GM12878 (cell line): ENCODE results near the gene EVX1. TPM values are rescaled to one million over a fixed set of nuclear protein-coding genes. Genes with fewer than 3 reads are reported as not detected.

Experiments
- ATAC-seq: fragments of 200-7000 bp; cut with Tn5 transposase; 3 replicates; pipeline ENCODE4 v1.9.1; 2020; ENCODE audit warnings: mild to moderate bottlenecking, moderate library complexity
- BruUV-seq: library from RNA; stranded (reverse); fragments of 400-500 nt; replicated peaks from 2 replicates; lab custom pipeline; 2021; lab: Mats Ljungman, UMichigan
- CTCF ChIA-PET: fragments of 300-600 bp; sonication (Branson Sonifier 250); formaldehyde crosslinking; extraction: SDS; loops from one replicate; lab custom pipeline; 2021; ENCODE audit warnings: inconsistent platforms; lab: Yijun Ruan, JAX
- POLR2A ChIA-PET: fragments of 350-600 bp; formaldehyde crosslinking; extraction: SDS; loops from one replicate; lab custom pipeline; 2021; ENCODE audit warnings: inconsistent platforms; lab: Charles Lee
- RAD21 ChIA-PET: fragments of 300-600 bp; sonication (Branson Sonifier 250); formaldehyde crosslinking; loops from one replicate; lab custom pipeline; 2023; ENCODE audit warnings: antibody characterized with exemption; ENCODE audit not compliant: unreplicated experiment; lab: Charles Lee
- SMC1A ChIA-PET: fragments of 300-600 bp; sonication (Branson Sonifier 250); formaldehyde crosslinking; loops from one replicate; lab custom pipeline; 2023; ENCODE audit not compliant: unreplicated experiment, uncharacterized antibody; lab: Charles Lee
- DNase-seq: peaks from one replicate; pipeline ENCODE4 v3.0.0-alpha.2; 2011; ENCODE audit warnings: low read depth, low spot score
- FAIRE-seq: peaks from 3 replicates; lab custom pipeline; 2011; peaks lifted over from hg19 to GRCh38; lab: Jason Lieb, UNC
- H2AFZ ChIP-seq: 2 replicates; pipeline ENCODE4 v1.6.0; 2011; ENCODE audit warnings: low read depth, low read length, control low read depth; ENCODE audit not compliant: control insufficient read depth
- H3K27ac ChIP-seq: 2 replicates; pipeline ENCODE4 v1.5.1; 2011; ENCODE audit warnings: control low read depth; ENCODE audit not compliant: control insufficient read depth, insufficient read depth
- H3K27me3 ChIP-seq, 2 experiments: replicated peaks in 1 of 2; 2 replicates each; pipeline versions ENCODE4 v1.6.0 to v1.6.1; 2011; ENCODE audit warnings: low read length in 1 of 2; ENCODE audit not compliant: control insufficient read depth in 2 of 2, insufficient read depth in 2 of 2
- H3K36me3 ChIP-seq, 2 experiments: 2 replicates each; pipeline ENCODE4 v1.5.1; 2011; ENCODE audit warnings: low read length in 1 of 2; ENCODE audit not compliant: control insufficient read depth in 2 of 2, insufficient read depth in 2 of 2
- H3K4me1 ChIP-seq: 2 replicates; pipeline ENCODE4 v1.6.1; 2011; ENCODE audit warnings: mild to moderate bottlenecking, low read length, moderate library complexity, mixed read lengths; ENCODE audit not compliant: control insufficient read depth, insufficient read depth
- H3K4me2 ChIP-seq: 2 replicates; pipeline ENCODE4 v1.6.0; 2011; ENCODE audit warnings: control low read depth; ENCODE audit not compliant: control insufficient read depth, insufficient read depth
- H3K4me3 ChIP-seq: fragments of 200-600 bp; sonication (generic); 2 replicates; pipeline ENCODE4 v1.5.1; 2016
- H3K79me2 ChIP-seq: 2 replicates; pipeline ENCODE4 v1.6.0; 2011; ENCODE audit warnings: low read length; ENCODE audit not compliant: control insufficient read depth, insufficient read depth
- H3K9ac ChIP-seq: 2 replicates; pipeline ENCODE4 v1.8.0; 2011; ENCODE audit warnings: low read length, control low read depth, mixed read lengths; ENCODE audit not compliant: control insufficient read depth, insufficient read depth
- H3K9me3 ChIP-seq: replicated peaks from 3 replicates; pipeline ENCODE4 v1.5.1; 2011; ENCODE audit warnings: mild to moderate bottlenecking, low read length; ENCODE audit not compliant: control insufficient read depth, insufficient read depth
- H4K20me1 ChIP-seq: 2 replicates; pipeline ENCODE4 v1.6.0; 2011; ENCODE audit not compliant: control insufficient read depth, insufficient read depth
- ASH2L ChIP-seq: fragments of 300-600, 200-600 bp; sonication (generic); IDR thresholded peaks from 2 replicates; pipeline ENCODE4 v1.6.1; 2017; ENCODE audit warnings: low read depth, mild to moderate bottlenecking, borderline replicate concordance
- EZH2 ChIP-seq: IDR thresholded peaks from 2 replicates; pipeline ENCODE4 v1.6.1; 2012; ENCODE audit warnings: low read depth, mild to moderate bottlenecking, control low read depth, inconsistent platforms, low read length, borderline replicate concordance; ENCODE audit not compliant: control insufficient read depth
- FOXK2 ChIP-seq: fragments of 450-650 bp; IDR thresholded peaks from 2 replicates; pipeline ENCODE4 v1.6.1; 2017; ENCODE audit warnings: mild to moderate bottlenecking, moderate library complexity
- JUND ChIP-seq: IDR thresholded peaks from 2 replicates; pipeline ENCODE4 v1.6.1; 2012; ENCODE audit warnings: low read depth, mild to moderate bottlenecking, low read length, improper control_type of control experiment, moderate library complexity
- KAT2A ChIP-seq: conservative IDR thresholded peaks from 2 replicates; pipeline ENCODE4 v1.6.1; 2011; ENCODE audit warnings: low read depth, low read length; ENCODE audit not compliant: control insufficient read depth
- MEF2A ChIP-seq: IDR thresholded peaks from 2 replicates; pipeline ENCODE4 v1.6.1; 2011; ENCODE audit warnings: low read depth, mild to moderate bottlenecking, low read length, moderate library complexity; ENCODE audit not compliant: insufficient read depth
- MEF2B ChIP-seq: fragments of 450-650 bp; IDR thresholded peaks from 2 replicates; pipeline ENCODE4 v1.6.1; 2018; ENCODE audit warnings: mild to moderate bottlenecking, moderate library complexity; ENCODE audit not compliant: partially characterized antibody, poor library complexity, severe bottlenecking
- MTA3 ChIP-seq: IDR thresholded peaks from 2 replicates; pipeline ENCODE4 v1.6.1; 2012; ENCODE audit warnings: low read length, inconsistent platforms, borderline replicate concordance
- PKNOX1 ChIP-seq: fragments of 450-650 bp; IDR thresholded peaks from 2 replicates; pipeline ENCODE4 v1.6.1; 2016; ENCODE audit warnings: mild to moderate bottlenecking
- POLR2AphosphoS5 ChIP-seq: IDR thresholded peaks from 2 replicates; pipeline ENCODE4 v1.6.1; 2011; ENCODE audit warnings: mild to moderate bottlenecking, low read length, inconsistent platforms
- RB1 ChIP-seq: fragments of 450-650 bp; formaldehyde crosslinking; IDR thresholded peaks from 2 replicates; pipeline ENCODE4 v1.6.1; 2017; ENCODE audit warnings: mild to moderate bottlenecking, borderline replicate concordance
- SMAD1 ChIP-seq: fragments of 450-650 bp; IDR thresholded peaks from 2 replicates; pipeline ENCODE4 v1.6.1; 2018; ENCODE audit warnings: mild to moderate bottlenecking, low read depth; ENCODE audit not compliant: partially characterized antibody
- TCF12 ChIP-seq: IDR thresholded peaks from 2 replicates; pipeline ENCODE4 v1.6.1; 2011; ENCODE audit warnings: low read depth, mild to moderate bottlenecking, low read length
- ZBED1 ChIP-seq: IDR thresholded peaks from 2 replicates; pipeline ENCODE4 v1.6.1; 2016; ENCODE audit warnings: borderline replicate concordance
- ZBTB33 ChIP-seq: fragments of 450-650 bp; IDR thresholded peaks from 2 replicates; pipeline ENCODE4 v1.6.1; 2017; ENCODE audit warnings: mild to moderate bottlenecking
- ZNF207 ChIP-seq: fragments of 450-650 bp; IDR thresholded peaks from 2 replicates; pipeline ENCODE4 v1.6.1; 2014; ENCODE audit warnings: antibody characterized with exemption, mild to moderate bottlenecking, borderline replicate concordance
- ZNF217 ChIP-seq: fragments of 450-650 bp; IDR thresholded peaks from 2 replicates; pipeline ENCODE4 v1.6.1; 2017; ENCODE audit warnings: antibody characterized with exemption, mild to moderate bottlenecking
- ZZZ3 ChIP-seq: IDR thresholded peaks from 2 replicates; pipeline ENCODE4 v1.6.1; 2011; ENCODE audit warnings: low read depth; ENCODE audit not compliant: control insufficient read depth, insufficient read length
- WGBS: methylation state at CpG from one replicate; pipeline ENCODE4 v1.1.6; 2016; ENCODE audit warnings: low lambda C conversion rate; ENCODE audit not compliant: insufficient replicate concordance, insufficient coverage; ENCODE audit errors: missing lambda C conversion rate; 5-methylcytosine and 5-hydroxymethylcytosine counted together
- in situ Hi-C: fragments of 300-500 bp; cut with MboI; formaldehyde crosslinking; loops from 9 replicates; pipeline ENCODE4 v1.14.3; 2018; ENCODE audit warnings: mixed read lengths
- intact Hi-C: fragments of 100-400 bp; cut with micrococcal nuclease; formaldehyde crosslinking; loops from one replicate; pipeline ENCODE4 v1.14.2; 2022; ENCODE audit not compliant: unreplicated experiment
- polyA plus RNA-seq, 11 experiments: library from polyadenylated mRNA; depleted of rRNA in 4 of 11; unstranded in 6 of 11; stranded (reverse) in 5 of 11; fragments of >200 nt; fragmentation: Nextera tagmentation in 4 of 11; fragmentation: Illumina TruSeq in 1 of 11; extraction: Ambion mirVana in 4 of 11; extraction: Trizol in 1 of 11; gene quantifications; 1 replicate in 1 of 11; 2 replicates in 10 of 11; pipeline versions ENCODE4 v1.2.1 to v1.2.3, GENCODE V29; 2011 to 2016; ENCODE audit warnings: inconsistent platforms in 2 of 11, missing spikeins in 2 of 11, low read depth in 1 of 11
- total RNA-seq, 4 experiments: library from RNA; depleted of rRNA in 3 of 4; stranded (reverse); fragments of >200 nt in 3 of 4; fragmentation: Illumina TruSeq in 1 of 4; extraction: Trizol in 1 of 4; gene quantifications; 2 replicates each; pipeline versions ENCODE4 v1.2.1 to v1.2.3, GENCODE V29; 2013 to 2021

The EVX1 gene
- total and polyA plus RNA-seq, 10 of the 15 experiments (the other 5 are each of a cell fraction or from before 2014, with no cell fraction given): not detected

DNA sequence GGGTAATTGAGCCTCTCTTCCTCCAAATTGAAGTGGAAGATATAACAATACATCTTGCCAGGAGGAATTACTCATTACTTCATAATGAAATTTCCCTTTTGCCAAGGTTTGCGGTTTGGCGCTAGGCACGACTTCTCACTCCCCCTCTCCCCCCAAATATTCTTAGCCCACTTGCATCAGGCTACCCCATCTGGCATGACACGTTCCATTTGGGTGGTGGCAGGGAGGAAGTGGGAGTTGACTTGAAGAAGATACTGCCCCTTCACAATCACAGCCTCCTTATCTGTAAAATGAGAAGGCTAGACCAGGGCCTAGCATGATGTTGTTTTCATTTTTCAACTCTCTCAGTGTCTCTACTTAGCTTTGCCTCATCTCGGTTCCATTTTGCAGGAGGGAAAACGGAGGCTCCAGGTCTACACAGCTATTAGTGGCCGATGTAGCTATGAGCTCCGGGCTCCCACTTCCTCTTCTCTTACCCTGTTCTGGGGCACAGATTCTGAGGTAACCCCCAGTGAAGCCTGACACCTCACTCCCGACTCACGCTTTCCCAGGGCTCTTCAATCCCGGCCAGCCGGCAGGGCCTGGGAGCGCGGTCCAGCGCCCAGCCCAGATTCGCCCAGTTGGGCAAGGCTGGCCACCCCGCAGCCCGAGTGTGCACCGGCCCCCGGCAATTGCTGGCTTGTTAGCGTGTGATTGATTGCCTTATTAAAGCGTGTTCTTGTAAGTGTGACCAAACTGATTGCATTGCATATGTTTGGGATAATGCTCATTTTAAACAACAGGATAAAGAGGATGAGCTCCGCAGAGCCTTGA is 6.5 kb downstream of the EVX1 start:
- Histone ChIP-seq H4K20me1 (no peaks in the 10 kb centered on the region), H3K4me3 (no peak overlapping the region), H3K27me3 (peaks cover 26 to 27% of the 10 kb centered on the region in 2 experiments), H3K9me3 (no peaks in the 10 kb centered on the region; the same call in 2 of the 3 replicates), H3K79me2 (no peaks in the 10 kb centered on the region), H3K4me1 (no peaks in the 10 kb centered on the region), H2AFZ (no peak overlapping the region), H3K36me3 (no peaks in the 10 kb centered on the region), H3K27ac (no peak overlapping the region), H3K4me2 (no peak overlapping the region), H3K9ac (no peak overlapping the region)
- POLR2A ChIA-PET: no interaction called here
- DNase-seq (no peak), ATAC-seq (peak; percentile 28; the same call in 1 of the 3 replicates), FAIRE-seq (no peak)
- in situ Hi-C loops (no loop called here), intact Hi-C loops (no loop called here)
- RAD21 ChIA-PET: no interaction called here
- BruUV-seq: no TSS peak
- TF ChIP-seq EZH2: no peak
- no peak for TF ChIP-seq MEF2B
- no peak for TF ChIP-seq ZBTB33
- no peak for TF ChIP-seq ZNF207
- no peak for TF ChIP-seq ZZZ3
- TF ChIP-seq MTA3: no peak
- TF ChIP-seq ZBED1: no peak
- no peak for TF ChIP-seq FOXK2
- no peak for TF ChIP-seq SMAD1
- no peak for TF ChIP-seq PKNOX1
- no peak for TF ChIP-seq ASH2L
- TF ChIP-seq MEF2A: no peak
- TF ChIP-seq ZNF217: no peak
- TF ChIP-seq TCF12: no peak
- TF ChIP-seq KAT2A: no peak
- TF ChIP-seq JUND: no peak
- no peak for TF ChIP-seq RB1
- no peak for TF ChIP-seq POLR2AphosphoS5
- SMC1A ChIA-PET: no interaction called here
- CTCF ChIA-PET: interaction anchor here (0.5 to 1.1 kb wide), 2 partner anchors 325 to 556 kb away, joined by 3 to 4 read pairs; no protein-coding TSS in a partner anchor
- WGBS: 16% methylated on average over 23 of the region's 23 CpGs
